HL-60/S4 treated with phorbol 12-myristate 13-acetate at 8.2 ng/mL for 4 days and 3 days (cell line): ENCODE measurements around the gene KNCN.

Source experiments
- in situ Hi-C: fragments of 300-500 bp; cut with MboI; formaldehyde crosslinking; loops from 2 replicates; pipeline ENCODE4 v1.15.0; 2022; ENCODE audit warnings: low sequenced_read_pairs

Gene KNCN

DNA sequence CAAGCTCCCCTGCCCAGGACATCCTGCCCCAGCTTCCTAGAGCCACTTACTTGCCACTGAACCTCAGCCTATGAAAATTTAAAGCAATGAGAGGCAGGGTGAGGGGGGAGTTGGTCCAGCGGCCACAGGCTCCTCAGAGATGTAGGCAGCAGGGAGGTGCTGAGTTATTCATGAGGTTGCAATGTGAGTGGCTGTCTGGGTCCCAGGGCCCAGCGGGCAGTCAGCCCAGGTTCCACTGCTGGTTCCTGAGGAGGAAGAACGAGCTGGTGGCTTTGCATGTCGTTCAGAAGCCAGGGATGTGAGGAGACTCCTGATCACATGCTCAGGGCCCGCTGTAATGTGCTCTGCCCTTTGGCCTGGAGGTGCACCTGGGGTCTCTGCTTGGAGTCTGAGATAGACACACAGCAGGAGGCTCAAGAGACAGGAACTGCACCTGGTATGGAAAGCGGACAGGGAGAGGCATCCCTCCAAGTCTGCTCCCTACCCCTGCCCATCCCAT lies at the start of gene KNCN:
TSS of gene KNCN (minus strand) at position 51 of the 499 bp plus-strand sequence. CDS start 432 bp downstream, outside the sequence.
- in situ Hi-C loops, result no loop called here

DNA sequence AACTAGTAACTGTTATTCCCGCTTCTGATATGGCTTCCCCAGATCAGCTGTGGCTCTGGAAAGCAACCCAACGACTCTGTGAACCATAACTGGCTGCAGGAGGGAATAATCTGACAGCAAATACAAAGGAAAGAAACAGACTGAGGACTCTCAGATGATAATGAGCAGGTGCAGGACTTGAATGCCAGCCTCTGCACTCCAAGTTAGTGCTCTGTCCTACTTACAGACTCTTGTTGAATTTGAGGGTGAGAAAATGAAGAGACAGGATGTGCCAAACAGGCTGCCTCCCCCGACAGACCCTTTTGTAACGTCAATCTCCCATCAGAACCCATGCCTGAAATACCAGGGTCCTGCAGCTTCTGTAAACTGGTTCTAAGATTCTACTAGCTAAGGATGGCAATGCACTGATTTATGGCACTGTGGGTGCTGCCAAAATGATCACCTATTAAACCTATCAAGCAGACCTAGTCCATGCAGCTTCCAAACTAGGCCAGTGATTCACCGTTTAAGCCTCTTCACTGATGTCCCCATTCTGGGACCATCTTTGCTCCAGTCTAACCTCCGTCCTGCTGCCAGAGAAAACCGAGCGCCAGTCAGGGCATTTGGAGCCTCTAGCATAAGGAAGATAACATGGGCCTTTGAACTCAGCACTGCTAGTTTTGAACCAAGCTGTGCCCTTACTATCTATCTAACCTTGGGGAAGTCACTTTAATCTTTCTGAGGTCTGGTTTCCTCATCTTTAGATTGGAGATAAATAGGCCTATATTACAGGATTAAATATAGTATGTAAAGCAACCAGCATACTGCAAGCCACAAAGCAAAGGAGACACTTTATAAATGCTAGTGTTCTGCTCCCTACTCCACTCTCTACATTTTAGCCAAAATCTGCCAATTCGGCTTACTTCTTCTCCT lies 47.9 kb upstream of the KNCN start:
- in situ Hi-C loops, result no loop called here

DNA sequence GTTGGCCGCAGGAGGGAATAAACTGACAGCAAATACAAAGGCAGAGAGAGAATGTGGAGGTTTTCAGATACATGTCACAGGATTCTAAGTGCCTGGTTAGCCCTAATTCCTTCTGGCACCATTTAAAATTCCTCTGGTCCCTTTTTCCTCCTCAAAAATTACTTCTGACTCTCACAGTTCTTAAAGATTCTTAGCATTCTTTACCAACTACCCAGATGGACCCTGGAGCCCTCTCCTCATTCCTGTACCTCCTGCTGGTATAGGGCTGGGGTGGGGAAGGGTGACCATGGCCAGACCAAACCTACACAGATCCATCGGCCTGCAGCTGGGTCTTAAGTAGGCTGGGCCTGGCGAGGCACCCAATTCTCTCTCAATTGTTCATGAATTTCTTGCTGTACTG lies 45.4 kb upstream of the KNCN start:
- in situ Hi-C loops, result no loop called here

DNA sequence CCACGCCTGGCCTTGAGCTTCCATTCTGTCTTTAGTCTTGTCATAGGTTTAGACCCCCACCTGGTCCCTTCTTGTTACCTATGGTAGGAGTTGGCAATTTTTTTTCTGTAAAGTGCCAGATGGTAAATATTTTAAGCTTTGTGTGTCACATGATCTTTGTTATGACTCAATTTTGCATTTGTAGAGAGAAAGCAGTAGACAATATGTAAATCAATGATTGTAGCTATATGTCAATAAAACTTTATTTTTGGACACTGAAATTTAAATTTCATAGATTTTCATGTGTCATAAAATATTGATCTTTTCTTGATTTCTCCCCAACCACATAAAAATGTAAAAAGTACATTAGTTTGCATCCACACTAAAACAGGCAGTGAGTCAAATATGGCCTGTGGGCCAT lies 44.6 kb upstream of the KNCN start:
- in situ Hi-C loops, result no loop called here

GRCh38 chr1:46595127-46595526 lies 43.7 kb upstream of the KNCN start:
- in situ Hi-C loops, result no loop called here

GRCh38 chr1:46594063-46594462 lies 42.6 kb upstream of the KNCN start:
- in situ Hi-C loops, result no loop called here

GRCh38 chr1:46592823-46593222 lies 41.4 kb upstream of the KNCN start:
- in situ Hi-C loops, result no loop called here

GRCh38 chr1:46589529-46589928 lies 38.1 kb upstream of the KNCN start:
- in situ Hi-C loops, result no loop called here

DNA sequence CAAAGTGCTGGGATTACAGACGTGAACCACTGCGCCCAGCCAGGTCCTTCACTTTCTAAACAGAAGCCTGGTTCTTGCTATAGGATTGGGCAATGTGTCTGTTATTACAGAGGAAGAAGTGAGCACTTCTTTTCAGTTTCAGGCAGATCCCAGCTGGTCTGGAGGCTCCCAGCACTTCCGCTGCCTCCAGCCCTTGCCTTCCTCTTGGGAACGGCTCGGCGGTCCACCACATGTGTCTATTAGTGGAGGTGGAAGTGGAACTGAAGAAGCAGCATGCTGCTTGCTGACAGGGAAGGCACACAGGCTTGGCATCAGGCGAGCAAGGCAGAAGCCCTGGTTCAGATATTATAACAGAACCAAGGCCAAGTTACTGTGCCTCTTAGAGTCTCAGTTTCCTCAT lies 35.6 kb upstream of the KNCN start:
- in situ Hi-C loops, result no loop called here

DNA sequence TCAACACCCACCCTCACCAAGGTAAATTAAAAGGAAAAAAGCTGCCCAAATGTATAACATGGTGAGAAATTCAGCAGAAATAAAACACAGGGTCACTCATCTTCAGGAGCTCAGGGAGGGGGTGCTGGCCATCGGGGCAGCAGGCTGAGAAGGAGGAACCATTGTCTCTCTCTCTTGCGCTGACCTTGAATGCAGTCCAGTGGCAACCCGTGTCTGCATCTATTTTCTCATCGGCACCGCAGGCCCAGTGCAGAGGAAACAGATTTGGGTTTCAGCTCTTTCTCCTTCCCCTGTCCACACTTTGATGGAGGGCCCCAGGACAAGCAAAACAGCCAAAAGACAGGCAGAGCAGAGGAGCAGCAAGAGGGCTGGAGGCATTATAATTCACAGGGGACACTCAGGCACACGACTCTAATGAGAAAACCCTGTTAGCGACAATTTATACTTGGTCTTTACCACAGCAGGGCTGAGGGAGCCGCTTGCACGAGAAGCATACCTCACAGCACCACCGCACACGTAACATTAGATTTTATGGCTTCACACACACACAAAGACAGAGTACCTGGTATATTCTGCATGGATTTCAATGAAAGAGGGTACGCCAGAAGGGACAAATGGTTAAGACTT lies 34.0 kb upstream of the KNCN start:
- in situ Hi-C loops, result no loop called here

DNA sequence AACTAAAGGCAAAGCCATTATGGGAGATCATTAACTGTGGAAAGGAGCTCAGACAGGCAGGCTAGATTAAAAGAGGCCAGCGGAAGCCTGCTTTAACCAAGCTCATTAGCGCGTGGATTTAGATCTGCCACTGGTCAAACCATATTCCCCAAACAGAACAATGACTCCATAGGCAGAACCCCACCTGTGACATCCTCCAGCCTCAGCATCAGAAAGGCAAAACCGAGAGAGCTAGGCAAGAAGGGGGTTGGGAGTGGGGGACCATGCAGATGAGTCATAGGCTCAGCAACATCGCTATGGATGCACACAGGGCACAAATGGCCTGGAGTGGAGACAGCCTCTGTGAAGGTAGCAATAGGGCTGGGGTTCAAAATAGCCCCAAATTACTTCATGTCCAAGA lies 32.0 kb upstream of the KNCN start:
- in situ Hi-C loops, result no loop called here

GRCh38 chr1:46582972-46583371 lies 31.5 kb upstream of the KNCN start:
- in situ Hi-C loops, result no loop called here

GRCh38 chr1:46581681-46582455 lies 30.4 kb upstream of the KNCN start:
- in situ Hi-C loops, result no loop called here

- in situ Hi-C loops, result no loop called here
Observed at GRCh38 chr1:46580140-46580903, 28.9 kb upstream of the KNCN start.

DNA sequence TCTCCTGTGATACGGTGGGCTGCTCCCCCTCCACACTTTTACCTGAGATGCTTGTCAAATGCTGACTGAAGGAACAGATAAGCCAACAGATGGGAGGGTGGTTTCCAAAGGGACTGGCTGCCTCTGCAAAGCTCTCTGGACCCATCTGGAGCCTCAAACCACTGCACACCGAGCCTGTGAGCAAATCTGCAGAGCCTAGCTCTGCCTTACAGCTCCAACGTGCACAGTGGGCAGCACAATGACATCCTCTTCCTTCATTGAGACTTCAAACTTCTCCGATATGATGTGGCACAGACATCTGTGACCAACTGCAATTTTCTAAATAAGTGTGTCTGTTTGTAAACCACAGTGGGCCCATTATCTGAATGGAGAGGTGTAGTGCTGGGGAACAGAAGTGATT lies 26.2 kb upstream of the KNCN start:
- in situ Hi-C loops, result no loop called here

DNA sequence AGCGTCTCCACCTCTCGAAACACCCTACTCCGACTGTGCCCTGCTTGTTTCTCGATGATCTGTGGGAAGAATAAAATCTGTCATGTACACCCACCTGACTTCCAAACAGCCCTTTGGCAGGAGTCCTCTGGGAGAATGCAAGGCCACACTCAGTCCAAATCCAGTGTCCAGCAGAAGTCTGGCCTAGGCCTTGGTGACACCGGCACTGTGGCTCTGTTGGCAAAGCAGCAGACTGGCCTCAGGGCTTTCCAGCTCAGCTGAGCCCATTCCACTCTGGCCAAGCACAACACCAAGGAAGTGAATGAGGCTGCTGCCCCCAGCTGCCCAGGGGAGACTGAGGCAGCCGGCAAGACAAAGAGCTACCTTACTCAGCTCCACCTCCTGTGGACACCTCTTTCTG lies 25.1 kb upstream of the KNCN start:
- in situ Hi-C loops, result no loop called here

DNA sequence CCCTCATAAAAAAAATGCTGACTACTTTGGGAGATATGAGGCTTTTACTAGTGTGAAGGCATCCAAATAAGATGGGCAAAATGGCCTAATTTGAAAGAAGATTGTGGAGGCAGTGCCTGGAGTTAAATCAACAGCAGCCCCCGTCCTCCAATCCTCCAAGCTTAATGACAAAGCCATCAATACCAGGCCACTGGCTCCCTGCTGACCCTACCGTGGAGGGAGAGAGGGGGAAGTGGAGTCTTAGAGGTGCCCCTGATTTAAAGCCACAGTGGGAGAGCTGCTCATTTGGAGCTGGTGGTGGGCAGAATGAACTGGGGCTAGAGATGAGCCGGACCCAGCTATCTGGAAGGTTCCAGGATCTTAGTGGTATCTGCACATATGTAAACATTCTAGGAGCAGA lies 24.3 kb upstream of the KNCN start:
- in situ Hi-C loops, result no loop called here

- in situ Hi-C loops, result no loop called here
Observed at GRCh38 chr1:46575300-46575699, 23.9 kb upstream of the KNCN start.

DNA sequence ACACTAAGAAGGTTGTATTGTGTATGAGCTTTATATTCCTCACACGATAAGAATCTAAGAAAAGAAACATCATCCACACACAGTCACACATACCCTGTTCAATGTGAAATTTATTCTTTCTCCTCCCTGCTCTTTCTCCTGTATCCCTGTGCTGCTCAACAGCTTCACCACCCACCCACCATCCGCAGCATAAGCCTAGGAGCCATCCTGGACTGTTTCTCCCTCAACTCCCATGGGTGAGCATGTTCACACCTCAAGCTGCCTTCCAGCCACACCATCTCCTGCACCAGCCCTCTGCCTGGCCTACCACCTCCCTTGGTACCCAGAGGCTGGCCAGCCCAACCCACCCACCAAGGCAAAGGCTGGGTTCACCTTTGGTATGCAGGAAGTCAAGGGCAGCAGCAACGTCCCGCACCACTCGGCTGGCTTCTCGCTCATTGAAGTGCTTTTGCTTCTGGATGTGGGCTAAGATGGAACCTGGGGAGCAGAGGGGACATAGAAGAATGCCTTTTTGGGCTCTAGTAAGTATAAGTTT lies 20.3 kb upstream of the KNCN start:
- in situ Hi-C loops, result no loop called here
